Breast epithelium (tissue), 3 donors: ENCODE data around the gene TPX2.

Source experiments
- CTCF ChIP-seq, 3 donors: fragments of 450-650 bp; IDR thresholded peaks; one replicate each; pipeline ENCODE4 v1.5.1; 2016 to 2017; ENCODE audit warnings: antibody characterized with exemption in 3 of 3, mild to moderate bottlenecking in 3 of 3, moderate library complexity in 3 of 3
- POLR2A ChIP-seq: fragments of 450-650 bp; IDR thresholded peaks from one replicate; pipeline ENCODE4 v1.6.1; 2016; ENCODE audit warnings: antibody characterized with exemption, mild to moderate bottlenecking, moderate library complexity
- POLR2AphosphoS5 ChIP-seq, 3 donors: sonication (generic); formaldehyde crosslinking; IDR thresholded peaks; one replicate each; pipeline ENCODE4 v1.6.1; 2017; ENCODE audit warnings: antibody characterized with exemption in 3 of 3

- TF ChIP-seq POLR2AphosphoS5 (IDR thresholded peaks at IDR 0.05) (no peak), CTCF (IDR thresholded peaks at IDR 0.05) (no peak), POLR2A (no peak)
These were observed 79.4 kb downstream of the TPX2 start for GRCh38 chr20:31818376-31818908.
